ENCODE measurements around the gene KCNS1.

Gene KCNS1

DNA sequence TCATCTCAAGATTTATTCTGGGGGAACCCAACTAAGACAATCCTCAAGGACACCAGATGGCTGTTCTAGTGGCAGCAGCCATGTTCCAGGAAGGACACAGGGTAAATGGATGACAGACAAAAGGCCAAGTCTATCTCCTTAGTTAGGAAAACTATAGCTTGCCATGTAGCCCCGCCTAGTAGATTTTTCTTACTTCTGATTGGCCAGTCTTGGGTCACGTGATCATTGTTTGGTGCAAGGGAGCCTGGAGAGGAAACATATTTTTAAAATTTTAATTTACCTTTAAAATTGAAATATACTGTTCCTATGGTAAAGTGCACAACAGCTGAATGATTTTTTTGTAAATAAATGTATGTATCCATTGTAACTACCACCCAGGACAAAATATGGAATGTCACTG, 4.4 kb upstream of the KCNS1 start:
- H3K4me3 ChIP-seq (ENCODE audit: low read depth, low read length) = no peak overlapping the region
- H3K9me3 ChIP-seq (ENCODE audit: control insufficient read depth, insufficient read depth, low read length) = no peaks in the 10 kb centered on the region
- no peaks in the 10 kb centered on the region for H3K36me3 ChIP-seq (ENCODE audit: control insufficient read depth, insufficient read depth, low read length)
- H3K4me1 ChIP-seq (ENCODE audit: control insufficient read depth, insufficient read depth, low read length) = peaks cover 4% of the 10 kb centered on the region
- H3K27me3 ChIP-seq (ENCODE audit: control insufficient read depth, insufficient read depth, low read length) = peaks cover 12% of the 10 kb centered on the region
- no peak overlapping the region for H3K27ac ChIP-seq (ENCODE audit: low read depth, low read length)
- no peak overlapping the region for H3K9ac ChIP-seq (ENCODE audit: low read depth, low read length)

DNA sequence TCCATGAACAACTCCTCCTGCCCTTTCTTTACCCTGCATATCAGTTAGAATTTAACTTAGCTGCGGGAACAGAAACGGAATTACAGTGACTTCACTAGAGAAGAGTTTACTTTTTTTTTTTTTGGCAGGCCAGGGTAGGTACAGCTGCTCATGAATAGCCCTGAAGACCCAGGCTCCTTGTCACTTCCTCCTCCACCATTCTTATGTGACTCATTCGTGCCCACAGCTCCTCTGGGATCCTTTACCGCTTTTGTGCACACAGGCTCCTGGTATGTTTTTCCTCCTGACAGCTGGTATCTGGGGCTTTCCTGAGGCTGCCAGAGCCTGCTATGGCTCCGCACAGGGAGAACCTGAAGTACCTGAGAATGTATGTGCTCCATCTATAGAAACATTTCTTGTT, 3.9 kb upstream of the KCNS1 start:
- no peak overlapping the region for H3K4me3 ChIP-seq (ENCODE audit: low read depth, low read length)
- H3K36me3 ChIP-seq (ENCODE audit: control insufficient read depth, insufficient read depth, low read length) = no peaks in the 10 kb centered on the region
- no peaks in the 10 kb centered on the region for H3K9me3 ChIP-seq (ENCODE audit: control insufficient read depth, insufficient read depth, low read length)
- no peak overlapping the region for H3K9ac ChIP-seq (ENCODE audit: low read depth, low read length)
- H3K27ac ChIP-seq (ENCODE audit: low read depth, low read length) = no peak overlapping the region
- peaks cover 4% of the 10 kb centered on the region for H3K4me1 ChIP-seq (ENCODE audit: control insufficient read depth, insufficient read depth, low read length)
- peaks cover 18% of the 10 kb centered on the region for H3K27me3 ChIP-seq (ENCODE audit: control insufficient read depth, insufficient read depth, low read length)

DNA sequence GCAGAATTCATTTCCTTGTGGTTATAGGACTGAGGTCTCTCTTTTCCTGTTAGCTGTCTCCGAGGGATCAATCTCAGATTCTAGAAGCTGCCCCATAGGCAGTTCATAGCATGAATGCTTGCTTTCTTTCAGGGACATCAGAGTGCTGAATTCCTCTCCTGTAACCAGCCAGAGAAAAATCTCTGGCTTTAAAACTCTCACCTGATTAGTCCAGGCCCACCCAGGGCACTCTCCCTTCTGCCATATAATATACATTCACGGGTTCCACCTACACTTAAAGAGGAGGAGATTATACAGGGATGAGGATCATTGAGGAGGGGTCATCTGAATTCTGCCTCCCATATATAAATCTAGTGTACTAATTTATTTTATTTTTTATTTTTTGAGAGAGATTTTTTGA, 2.1 kb upstream of the KCNS1 start:
- no peak overlapping the region for H3K9ac ChIP-seq (ENCODE audit: low read depth, low read length)
- no peak overlapping the region for H3K4me3 ChIP-seq (ENCODE audit: low read depth, low read length)
- no peak overlapping the region for H3K27ac ChIP-seq (ENCODE audit: low read depth, low read length)
- H3K36me3 ChIP-seq (ENCODE audit: control insufficient read depth, insufficient read depth, low read length) = no peaks in the 10 kb centered on the region
- H3K9me3 ChIP-seq (ENCODE audit: control insufficient read depth, insufficient read depth, low read length) = no peaks in the 10 kb centered on the region
- peaks cover 7% of the 10 kb centered on the region for H3K4me1 ChIP-seq (ENCODE audit: control insufficient read depth, insufficient read depth, low read length)
- H3K27me3 ChIP-seq (ENCODE audit: control insufficient read depth, insufficient read depth, low read length) = peaks cover 34% of the 10 kb centered on the region

DNA sequence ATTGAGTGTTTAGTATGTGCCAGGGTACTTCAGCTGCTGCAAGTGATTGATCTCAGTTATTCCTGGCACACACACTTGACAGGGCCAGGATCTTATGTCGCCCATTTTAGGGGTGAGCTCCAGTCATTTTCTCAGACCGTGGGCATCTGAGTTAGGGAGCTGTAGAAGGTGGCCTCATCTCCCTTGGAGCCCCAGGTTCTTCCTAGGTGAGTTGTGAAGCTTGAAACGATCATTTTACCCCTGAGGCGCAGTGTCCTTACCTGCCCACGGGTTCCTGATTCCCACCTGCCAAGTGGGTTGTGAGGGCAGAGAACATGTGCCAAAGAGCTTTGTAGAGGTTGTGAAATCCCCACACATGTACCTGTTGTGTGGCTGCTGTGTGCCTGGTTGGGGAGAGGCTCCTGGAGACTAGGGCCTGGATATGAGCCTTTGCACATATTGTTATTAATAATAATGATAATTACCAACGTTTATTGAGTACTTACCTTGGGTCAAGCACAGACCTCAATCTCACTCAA, 465 bp upstream of the KCNS1 start:
- peaks cover 7% of the 10 kb centered on the region for H3K4me1 ChIP-seq (ENCODE audit: control insufficient read depth, insufficient read depth, low read length)
- no peaks in the 10 kb centered on the region for H3K36me3 ChIP-seq (ENCODE audit: control insufficient read depth, insufficient read depth, low read length)
- H3K9ac ChIP-seq (ENCODE audit: low read depth, low read length) = 0 out of 2 replicates have a peak overlapping the region, but pooled peaks have one; percentile 19
- peaks cover 48% of the 10 kb centered on the region for H3K27me3 ChIP-seq (ENCODE audit: control insufficient read depth, insufficient read depth, low read length)
- H3K9me3 ChIP-seq (ENCODE audit: control insufficient read depth, insufficient read depth, low read length) = no peaks in the 10 kb centered on the region
- H3K27ac ChIP-seq (ENCODE audit: low read depth, low read length) = no peak overlapping the region
- H3K4me3 ChIP-seq (ENCODE audit: low read depth, low read length) = peak overlapping the region; percentile 51

- Histone ChIP-seq H3K4me1 (ENCODE audit: control insufficient read depth, insufficient read depth, low read length) (peaks cover 11% of the 10 kb centered on the region), H3K36me3 (ENCODE audit: control insufficient read depth, insufficient read depth, low read length) (no peaks in the 10 kb centered on the region), H3K27me3 (ENCODE audit: control insufficient read depth, insufficient read depth, low read length) (peaks cover 50% of the 10 kb centered on the region), H3K9me3 (ENCODE audit: control insufficient read depth, insufficient read depth, low read length) (no peaks in the 10 kb centered on the region), H3K27ac (ENCODE audit: low read depth, low read length) (no peak overlapping the region), H3K9ac (ENCODE audit: low read depth, low read length) (no peak overlapping the region; the same call in 1 of the 2 replicates), H3K4me3 (ENCODE audit: low read depth, low read length) (peak overlapping the region; percentile 11; the same call in 1 of the 2 replicates)
These were observed 2.7 kb downstream of the KCNS1 start for GRCh38 chr20:45098103-45098773.

DNA sequence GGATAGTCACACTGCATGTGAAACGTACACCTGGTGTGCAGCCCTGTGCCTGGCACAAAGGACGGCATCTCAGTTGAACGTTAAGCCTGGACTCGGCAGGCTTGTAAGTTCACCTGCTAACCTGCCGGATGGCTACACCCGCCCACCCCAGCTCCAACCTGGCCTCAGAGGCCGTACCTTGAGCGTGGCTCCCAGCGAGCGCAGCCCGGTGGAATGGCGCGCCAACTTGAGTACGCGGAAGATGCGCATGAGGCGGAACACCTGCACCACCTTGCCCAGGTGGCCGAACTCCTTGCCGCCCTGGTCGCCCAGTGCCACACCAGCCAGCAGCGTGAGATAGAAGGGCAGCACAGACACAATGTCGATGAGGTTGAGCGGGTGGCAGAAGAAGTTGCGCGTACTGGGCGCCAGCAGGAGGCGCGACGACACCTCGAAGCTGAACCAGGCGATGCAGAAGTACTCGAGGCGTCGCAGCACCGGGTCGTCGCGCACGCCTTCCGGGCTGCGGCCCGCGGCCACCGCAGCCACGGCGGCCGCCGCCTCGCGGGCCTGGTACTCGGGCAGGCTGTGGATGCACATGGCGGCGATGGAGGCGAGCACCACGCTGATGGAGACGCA, 3.3 kb downstream of the KCNS1 start:
- no peaks in the 10 kb centered on the region for H3K9me3 ChIP-seq (ENCODE audit: control insufficient read depth, insufficient read depth, low read length)
- H3K36me3 ChIP-seq (ENCODE audit: control insufficient read depth, insufficient read depth, low read length) = no peaks in the 10 kb centered on the region
- no peak overlapping the region for H3K9ac ChIP-seq (ENCODE audit: low read depth, low read length)
- H3K27ac ChIP-seq (ENCODE audit: low read depth, low read length) = no peak overlapping the region
- H3K27me3 ChIP-seq (ENCODE audit: control insufficient read depth, insufficient read depth, low read length) = peaks cover 50% of the 10 kb centered on the region
- H3K4me3 ChIP-seq (ENCODE audit: low read depth, low read length) = no peak overlapping the region
- H3K4me1 ChIP-seq (ENCODE audit: control insufficient read depth, insufficient read depth, low read length) = peaks cover 11% of the 10 kb centered on the region

GRCh38 chr20:45096781-45097180, 4.1 kb downstream of the KCNS1 start:
- Histone ChIP-seq H3K36me3 (ENCODE audit: control insufficient read depth, insufficient read depth, low read length) (no peaks in the 10 kb centered on the region), H3K27me3 (ENCODE audit: control insufficient read depth, insufficient read depth, low read length) (peaks cover 50% of the 10 kb centered on the region)

GRCh38 chr20:45095805-45096238, 5.1 kb downstream of the KCNS1 start:
- Histone ChIP-seq H3K36me3 (ENCODE audit: control insufficient read depth, insufficient read depth, low read length) (no peaks in the 10 kb centered on the region), H3K27ac (ENCODE audit: low read depth, low read length) (no peak overlapping the region), H3K9me3 (ENCODE audit: control insufficient read depth, insufficient read depth, low read length) (no peaks in the 10 kb centered on the region), H3K9ac (ENCODE audit: low read depth, low read length) (no peak overlapping the region), H3K4me3 (ENCODE audit: low read depth, low read length) (no peak overlapping the region), H3K27me3 (ENCODE audit: control insufficient read depth, insufficient read depth, low read length) (peaks cover 43% of the 10 kb centered on the region), H3K4me1 (ENCODE audit: control insufficient read depth, insufficient read depth, low read length) (peaks cover 6% of the 10 kb centered on the region)

More at GRCh38 chr20:45096781-45097180, 4.1 kb downstream of the KCNS1 start:
- Histone ChIP-seq H3K27ac (ENCODE audit: low read depth, low read length) (no peak overlapping the region), H3K4me3 (ENCODE audit: low read depth, low read length) (no peak overlapping the region), H3K9me3 (ENCODE audit: control insufficient read depth, insufficient read depth, low read length) (no peaks in the 10 kb centered on the region), H3K9ac (ENCODE audit: low read depth, low read length) (no peak overlapping the region), H3K4me1 (ENCODE audit: control insufficient read depth, insufficient read depth, low read length) (peaks cover 11% of the 10 kb centered on the region)

GRCh38 chr20:45094864-45095574, 5.9 kb downstream of the KCNS1 start:
- H3K4me3 ChIP-seq (ENCODE audit: low read depth, low read length) = no peak overlapping the region
- H3K4me1 ChIP-seq (ENCODE audit: control insufficient read depth, insufficient read depth, low read length) = peaks cover 6% of the 10 kb centered on the region
- H3K27ac ChIP-seq (ENCODE audit: low read depth, low read length) = no peak overlapping the region
- no peaks in the 10 kb centered on the region for H3K9me3 ChIP-seq (ENCODE audit: control insufficient read depth, insufficient read depth, low read length)
- no peaks in the 10 kb centered on the region for H3K36me3 ChIP-seq (ENCODE audit: control insufficient read depth, insufficient read depth, low read length)
- H3K9ac ChIP-seq (ENCODE audit: low read depth, low read length) = no peak overlapping the region
- peaks cover 35% of the 10 kb centered on the region for H3K27me3 ChIP-seq (ENCODE audit: control insufficient read depth, insufficient read depth, low read length)

DNA sequence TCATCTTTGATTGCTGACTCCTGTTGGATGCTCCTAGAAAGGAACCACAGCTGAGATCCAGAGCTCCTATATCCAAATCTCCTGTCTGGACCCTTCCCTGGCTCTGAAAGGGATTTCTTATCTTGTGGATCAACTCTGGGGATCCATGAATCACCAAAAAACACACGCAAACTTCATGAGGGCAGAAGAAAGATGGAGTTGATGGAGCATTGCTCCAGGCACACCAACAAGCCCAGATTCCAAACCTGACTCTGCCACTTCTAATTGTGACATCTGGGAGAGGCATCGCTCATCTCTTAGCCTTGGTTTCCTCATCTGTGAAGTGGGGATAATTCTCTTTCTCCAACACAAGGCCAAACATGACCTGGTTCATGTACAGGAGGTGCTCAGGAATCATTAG, 6.7 kb downstream of the KCNS1 start:
- H3K4me1 ChIP-seq (ENCODE audit: control insufficient read depth, insufficient read depth, low read length) = peaks cover 6% of the 10 kb centered on the region
- H3K9ac ChIP-seq (ENCODE audit: low read depth, low read length) = no peak overlapping the region
- H3K27me3 ChIP-seq (ENCODE audit: control insufficient read depth, insufficient read depth, low read length) = peaks cover 27% of the 10 kb centered on the region
- no peaks in the 10 kb centered on the region for H3K9me3 ChIP-seq (ENCODE audit: control insufficient read depth, insufficient read depth, low read length)
- H3K27ac ChIP-seq (ENCODE audit: low read depth, low read length) = no peak overlapping the region
- H3K36me3 ChIP-seq (ENCODE audit: control insufficient read depth, insufficient read depth, low read length) = no peaks in the 10 kb centered on the region
- H3K4me3 ChIP-seq (ENCODE audit: low read depth, low read length) = no peak overlapping the region

GRCh38 chr20:45092898-45093297, 8.0 kb downstream of the KCNS1 start:
- H3K9ac ChIP-seq (ENCODE audit: low read depth, low read length) = no peak overlapping the region
- peaks cover 8% of the 10 kb centered on the region; the same call in 1 of the 2 replicates for H3K4me1 ChIP-seq (ENCODE audit: control insufficient read depth, insufficient read depth, low read length)
- H3K36me3 ChIP-seq (ENCODE audit: control insufficient read depth, insufficient read depth, low read length) = no peaks in the 10 kb centered on the region
- H3K27me3 ChIP-seq (ENCODE audit: control insufficient read depth, insufficient read depth, low read length) = peaks cover 15% of the 10 kb centered on the region
- H3K27ac ChIP-seq (ENCODE audit: low read depth, low read length) = no peak overlapping the region
- H3K9me3 ChIP-seq (ENCODE audit: control insufficient read depth, insufficient read depth, low read length) = no peaks in the 10 kb centered on the region
- H3K4me3 ChIP-seq (ENCODE audit: low read depth, low read length) = no peak overlapping the region

All from HUES48 (cell line).